H9 (cell line): ENCODE data around the gene CARS1. TPM values are rescaled to one million over a fixed set of nuclear protein-coding genes. Genes with fewer than 3 reads are reported as not detected.

Experiments used
- DNase-seq: peaks from one replicate; pipeline ENCODE4 v3.0.0-alpha.2; 2017
- H2AFZ ChIP-seq: one replicate; pipeline ENCODE4 v1.6.1; 2013; ENCODE audit warnings: mild to moderate bottlenecking, low read length, control low read depth, moderate library complexity
- H2AK5ac ChIP-seq: 2 replicates; pipeline ENCODE4 v1.6.1; 2013; ENCODE audit warnings: low read length, control low read depth, mixed read lengths; ENCODE audit not compliant: insufficient read length
- H2BK120ac ChIP-seq: one replicate; pipeline ENCODE4 v1.6.1; 2013; ENCODE audit warnings: low read depth, mild to moderate bottlenecking, low read length, control low read depth, inconsistent platforms; ENCODE audit not compliant: poor library complexity, severe bottlenecking
- H2BK12ac ChIP-seq: 2 replicates; pipeline ENCODE4 v1.6.1; 2013; ENCODE audit warnings: low read length, control low read depth, mixed read lengths, low read depth; ENCODE audit not compliant: insufficient read length
- H2BK15ac ChIP-seq: 2 replicates; pipeline ENCODE4 v1.6.1; 2013; ENCODE audit warnings: low read depth, low read length, control low read depth
- H2BK20ac ChIP-seq: one replicate; pipeline ENCODE4 v1.6.1; 2013; ENCODE audit warnings: low read depth, mild to moderate bottlenecking, low read length, control low read depth, inconsistent platforms; ENCODE audit not compliant: poor library complexity, severe bottlenecking
- H2BK5ac ChIP-seq: 2 replicates; pipeline ENCODE4 v1.6.1; 2013; ENCODE audit warnings: low read length, control low read depth, mixed read lengths; ENCODE audit not compliant: insufficient read length
- H3K14ac ChIP-seq: 2 replicates; pipeline ENCODE4 v1.6.1; 2013; ENCODE audit warnings: low read length, control low read depth; ENCODE audit not compliant: insufficient read depth
- H3K18ac ChIP-seq: 2 replicates; pipeline ENCODE4 v1.6.1; 2013; ENCODE audit warnings: low read depth, mild to moderate bottlenecking, mixed read lengths, low read length, control low read depth; ENCODE audit not compliant: insufficient read length
- H3K23ac ChIP-seq: 2 replicates; pipeline ENCODE4 v1.6.1; 2013; ENCODE audit warnings: low read length, control low read depth, mixed read lengths, low read depth; ENCODE audit not compliant: insufficient read length
- H3K23me2 ChIP-seq: 2 replicates; pipeline ENCODE4 v1.6.1; 2013; ENCODE audit warnings: low read depth, mild to moderate bottlenecking, mixed read lengths, low read length, control low read depth; ENCODE audit not compliant: insufficient read length, poor library complexity, severe bottlenecking
- H3K27ac ChIP-seq: 2 replicates; pipeline ENCODE4 v1.5.1; 2013; ENCODE audit warnings: low read length, control low read depth, mixed read lengths, low read depth; ENCODE audit not compliant: insufficient read length
- H3K27me3 ChIP-seq: 2 replicates; pipeline ENCODE4 v1.6.1; 2013; ENCODE audit warnings: low read length, control low read depth, inconsistent platforms; ENCODE audit not compliant: insufficient read depth
- H3K4ac ChIP-seq: 2 replicates; pipeline ENCODE4 v1.6.1; 2013; ENCODE audit warnings: low read depth, mild to moderate bottlenecking, control low read depth, inconsistent platforms, low read length, moderate library complexity
- H3K4me1 ChIP-seq: 2 replicates; pipeline ENCODE4 v1.6.1; 2013; ENCODE audit warnings: low read length, control low read depth, inconsistent platforms; ENCODE audit not compliant: insufficient read depth
- H3K4me2 ChIP-seq: 2 replicates; pipeline ENCODE4 v1.6.1; 2013; ENCODE audit warnings: low read length, control low read depth, mixed read lengths; ENCODE audit not compliant: insufficient read length, insufficient read depth
- H3K56ac ChIP-seq: 2 replicates; pipeline ENCODE4 v1.6.1; 2013; ENCODE audit warnings: low read depth, mild to moderate bottlenecking, mixed read lengths, low read length, control low read depth; ENCODE audit not compliant: insufficient read length
- H3K79me1 ChIP-seq: 2 replicates; pipeline ENCODE4 v1.6.1; 2013; ENCODE audit warnings: low read depth, mild to moderate bottlenecking, moderate library complexity, low read length, control low read depth, inconsistent platforms; ENCODE audit not compliant: insufficient read depth, poor library complexity, severe bottlenecking
- H3K79me2 ChIP-seq: 2 replicates; pipeline ENCODE4 v1.6.1; 2013; ENCODE audit warnings: low read length, control low read depth, inconsistent platforms; ENCODE audit not compliant: insufficient read depth
- H3K9ac ChIP-seq: 2 replicates; pipeline ENCODE4 v1.6.1; 2013; ENCODE audit warnings: low read length, control low read depth, mixed read lengths; ENCODE audit not compliant: insufficient read length; ENCODE audit errors: extremely low read depth
- H3K9me3 ChIP-seq: one replicate; pipeline ENCODE4 v1.6.1; 2013; ENCODE audit warnings: low read depth, low read length, inconsistent platforms; ENCODE audit not compliant: control insufficient read depth
- H3T11ph ChIP-seq: one replicate; pipeline ENCODE4 v1.6.1; 2013; ENCODE audit warnings: mild to moderate bottlenecking, low read length, control low read depth, inconsistent platforms
- H4K20me1 ChIP-seq: one replicate; pipeline ENCODE4 v1.6.1; 2013; ENCODE audit not compliant: control insufficient read depth, insufficient read length, insufficient read depth
- H4K5ac ChIP-seq: 2 replicates; pipeline ENCODE4 v1.6.1; 2013; ENCODE audit warnings: low read depth, mild to moderate bottlenecking, mixed read lengths, low read length, control low read depth; ENCODE audit not compliant: insufficient read length
- H4K8ac ChIP-seq: replicated peaks from 2 replicates; pipeline ENCODE4 v1.6.1; 2013; ENCODE audit warnings: low read length, control low read depth, mixed read lengths, low read depth; ENCODE audit not compliant: insufficient read length
- H4K91ac ChIP-seq: 2 replicates; pipeline ENCODE4 v1.6.1; 2013; ENCODE audit warnings: low read depth, mild to moderate bottlenecking, moderate library complexity, mixed read lengths, low read length, control low read depth; ENCODE audit not compliant: insufficient read length
- H3K27ac Mint-ChIP-seq, 3 experiments: 2 replicates in 2 of 3; 3 replicates in 1 of 3; pipeline ENCODE4 v1.8.0; 2020 to 2021; ENCODE audit warnings: mixed read lengths in 3 of 3, mild to moderate bottlenecking in 1 of 3, moderate library complexity in 1 of 3
- H3K27me3 Mint-ChIP-seq: 2 replicates; pipeline ENCODE4 v1.8.0; 2021; ENCODE audit warnings: low read depth, mild to moderate bottlenecking, moderate library complexity, mixed read lengths
- H3K36me3 Mint-ChIP-seq, 3 experiments: 2 replicates in 2 of 3; 3 replicates in 1 of 3; pipeline ENCODE4 v1.8.0; 2020 to 2021; ENCODE audit warnings: low read depth in 3 of 3, mixed read lengths in 3 of 3; ENCODE audit not compliant: insufficient read depth in 1 of 3
- H3K4me1 Mint-ChIP-seq, 2 experiments: 2 replicates each; pipeline ENCODE4 v1.8.0; 2020; ENCODE audit warnings: mixed read lengths in 2 of 2
- H3K4me3 Mint-ChIP-seq, 2 experiments: 2 replicates in 1 of 2; 3 replicates in 1 of 2; pipeline ENCODE4 v1.8.0; 2020 to 2021; ENCODE audit warnings: mild to moderate bottlenecking in 2 of 2, mixed read lengths in 2 of 2, moderate library complexity in 1 of 2
- H3K9me3 Mint-ChIP-seq, 2 experiments: 2 replicates in 1 of 2; 3 replicates in 1 of 2; pipeline ENCODE4 v1.8.0; 2020; ENCODE audit warnings: mild to moderate bottlenecking in 2 of 2, mixed read lengths in 2 of 2, moderate library complexity in 1 of 2
- WGBS: extraction: QIAGEN DNeasy Blood & Tissue Kit; methylation state at CpG from one replicate; pipeline ENCODE4 v1.1.7; 2013; ENCODE audit warnings: missing lambda C conversion rate, low lambda C conversion rate, mixed read lengths; ENCODE audit not compliant: insufficient read length; ENCODE audit errors: extremely low coverage; 5-methylcytosine and 5-hydroxymethylcytosine counted together
- total RNA-seq: library from RNA; stranded (reverse); gene quantifications from 2 replicates; pipeline ENCODE4 v1.2.1, GENCODE V29; 2021
- TF ChIP-seq, protein P1 (sequence below): fragments of 200-600 bp; sonication (generic); conservative IDR thresholded peaks from 3 replicates; pipeline ENCODE4 v1.8.0; 2021; ENCODE audit warnings: antibody characterized with exemption, mild to moderate bottlenecking

CARS1 gene
- total RNA-seq, 1 experiment from 2014 or later = 92.3 TPM

GRCh38 chr11:3091846-3092602 is 34.8 kb upstream of the CARS1 start:
- WGBS = no CpG with 5 or more reads among the region's 27 CpGs

More at GRCh38 chr11:3091846-3092602, 34.8 kb upstream of the CARS1 start:
- Histone ChIP-seq H2AK5ac (no peak overlapping the region), H3K27ac (no peak overlapping the region), H2BK20ac (no peak overlapping the region), H4K8ac (no peak overlapping the region), H2BK12ac (no peak overlapping the region), H3K4me1 (no peaks in the 10 kb centered on the region), H3K23me2 (no peaks in the 10 kb centered on the region), H3T11ph (no peak overlapping the region), H3K14ac (no peak overlapping the region), H4K20me1 (no peaks in the 10 kb centered on the region), H3K27me3 (no peaks in the 10 kb centered on the region), H3K79me2 (no peaks in the 10 kb centered on the region), H4K91ac (no peak overlapping the region), H3K23ac (no peak overlapping the region), H3K56ac (no peak overlapping the region), H3K9me3 (no peaks in the 10 kb centered on the region), H3K18ac (no peak overlapping the region), H3K4me2 (no peak overlapping the region), H2AFZ (no peak overlapping the region), H3K4ac (no peak overlapping the region), H2BK5ac (no peak overlapping the region), H4K5ac (no peak overlapping the region), H3K79me1 (no peaks in the 10 kb centered on the region), H2BK15ac (no peak overlapping the region), H2BK120ac (no peak overlapping the region), H3K9ac (no peak overlapping the region)
- peaks cover 3% of the 10 kb centered on the region for H3K27me3 Mint-ChIP-seq
- peaks cover 12 to 24% of the 10 kb centered on the region in 2 experiments for H3K4me1 Mint-ChIP-seq
- DNase-seq = peak; percentile 97
- H3K36me3 Mint-ChIP-seq = peaks cover 0 to 6% (median 2%) of the 10 kb centered on the region in 3 experiments; a peak in 4 of 7 replicates
- H3K27ac Mint-ChIP-seq = peak overlapping the region in 1 of 3 experiments; percentile 68; a peak in 3 of 7 replicates
- H3K9me3 Mint-ChIP-seq = peaks cover 4 to 5% of the 10 kb centered on the region in 2 experiments; a peak in 2 of 5 replicates
- TF ChIP-seq, protein P1, sequence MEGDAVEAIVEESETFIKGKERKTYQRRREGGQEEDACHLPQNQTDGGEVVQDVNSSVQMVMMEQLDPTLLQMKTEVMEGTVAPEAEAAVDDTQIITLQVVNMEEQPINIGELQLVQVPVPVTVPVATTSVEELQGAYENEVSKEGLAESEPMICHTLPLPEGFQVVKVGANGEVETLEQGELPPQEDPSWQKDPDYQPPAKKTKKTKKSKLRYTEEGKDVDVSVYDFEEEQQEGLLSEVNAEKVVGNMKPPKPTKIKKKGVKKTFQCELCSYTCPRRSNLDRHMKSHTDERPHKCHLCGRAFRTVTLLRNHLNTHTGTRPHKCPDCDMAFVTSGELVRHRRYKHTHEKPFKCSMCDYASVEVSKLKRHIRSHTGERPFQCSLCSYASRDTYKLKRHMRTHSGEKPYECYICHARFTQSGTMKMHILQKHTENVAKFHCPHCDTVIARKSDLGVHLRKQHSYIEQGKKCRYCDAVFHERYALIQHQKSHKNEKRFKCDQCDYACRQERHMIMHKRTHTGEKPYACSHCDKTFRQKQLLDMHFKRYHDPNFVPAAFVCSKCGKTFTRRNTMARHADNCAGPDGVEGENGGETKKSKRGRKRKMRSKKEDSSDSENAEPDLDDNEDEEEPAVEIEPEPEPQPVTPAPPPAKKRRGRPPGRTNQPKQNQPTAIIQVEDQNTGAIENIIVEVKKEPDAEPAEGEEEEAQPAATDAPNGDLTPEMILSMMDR = peak; percentile 100
- no peak overlapping the region; a peak in 1 of 5 replicates for H3K4me3 Mint-ChIP-seq
